OCI-LY1 (cell line): Measurements from ENCODE around the gene EEFSEC.
A peak's percentile ranks its signal among the peaks of the same experiment; 100 is the strongest.

Experiments
- H2AFZ ChIP-seq: fragments of 200-600 bp; sonication (generic), shearing (Covaris generic); 2 replicates; pipeline ENCODE4 v1.6.0; 2014; ENCODE audit warnings: antibody characterized with exemption, mild to moderate bottlenecking, low read length
- H3F3A ChIP-seq: fragments of 200-600 bp; sonication (generic), shearing (Covaris generic); 2 replicates; pipeline ENCODE4 v1.6.0; 2014; ENCODE audit warnings: mild to moderate bottlenecking, antibody characterized with exemption, low read length, moderate library complexity; ENCODE audit not compliant: insufficient read depth
- H3K27ac ChIP-seq: fragments of 200-600 bp; sonication (generic); 2 replicates; pipeline ENCODE4 v1.5.1; 2014; ENCODE audit warnings: low read length, mixed run types, mild to moderate bottlenecking, low read depth; ENCODE audit not compliant: poor library complexity, severe bottlenecking
- H3K27me3 ChIP-seq: fragments of 200-600 bp; sonication (generic); 2 replicates; pipeline ENCODE4 v1.6.0; 2014; ENCODE audit warnings: antibody characterized with exemption, mild to moderate bottlenecking, low read length, moderate library complexity; ENCODE audit not compliant: insufficient read depth
- H3K36me3 ChIP-seq: fragments of 200-600 bp; sonication (generic); 2 replicates; pipeline ENCODE4 v1.6.1; 2014; ENCODE audit warnings: mild to moderate bottlenecking, antibody characterized with exemption, low read length, moderate library complexity, mixed read lengths; ENCODE audit not compliant: insufficient read depth
- H3K4me1 ChIP-seq: fragments of 200-600 bp; sonication (generic); 2 replicates; pipeline ENCODE4 v1.5.1; 2014; ENCODE audit warnings: mild to moderate bottlenecking, low read length, moderate library complexity; ENCODE audit not compliant: insufficient read depth, severe bottlenecking
- H3K4me2 ChIP-seq: fragments of 200-600 bp; sonication (generic), shearing (Covaris generic); 2 replicates; pipeline ENCODE4 v1.6.1; 2014; ENCODE audit warnings: low read length
- H3K4me3 ChIP-seq: fragments of 200-600 bp; sonication (generic); 2 replicates; pipeline ENCODE4 v1.5.1; 2014; ENCODE audit warnings: low read length, low read depth, mild to moderate bottlenecking, mixed read lengths; ENCODE audit not compliant: poor library complexity, severe bottlenecking
- H3K79me2 ChIP-seq: fragments of 200-600 bp; shearing (Covaris generic); 2 replicates; pipeline ENCODE4 v1.6.1; 2016; ENCODE audit warnings: mixed run types, low read length, mixed read lengths; ENCODE audit not compliant: insufficient read depth
- H3K9ac ChIP-seq: fragments of 200-600 bp; sonication (generic), shearing (Covaris generic); 2 replicates; pipeline ENCODE4 v1.6.1; 2014; ENCODE audit warnings: mild to moderate bottlenecking, low read length, mixed read lengths
- H3K9me2 ChIP-seq: fragments of 200-600 bp; sonication (generic), shearing (Covaris generic); 2 replicates; pipeline ENCODE4 v1.6.1; 2014; ENCODE audit warnings: low read depth, mild to moderate bottlenecking, low read length, mixed read lengths
- H3K9me3 ChIP-seq: fragments of 200-600 bp; shearing (Covaris generic); 2 replicates; pipeline ENCODE4 v1.6.1; 2014; ENCODE audit warnings: low read length, mixed read lengths
- H4K20me1 ChIP-seq: fragments of 200-600 bp; sonication (generic), shearing (Covaris generic); 2 replicates; pipeline ENCODE4 v1.6.0; 2016; ENCODE audit warnings: mild to moderate bottlenecking, low read length; ENCODE audit not compliant: insufficient read depth
- CTCF ChIP-seq: fragments of 200-600 bp; sonication (generic), shearing (Covaris generic); IDR thresholded peaks from 2 replicates; pipeline ENCODE4 v1.5.1; 2017; ENCODE audit warnings: mild to moderate bottlenecking, antibody characterized with exemption, low read length, moderate library complexity, mixed read lengths
- EZH2 ChIP-seq: fragments of 200-600 bp; sonication (generic), shearing (Covaris generic); IDR thresholded peaks from 2 replicates; pipeline ENCODE4 v1.8.0; 2017; ENCODE audit warnings: borderline replicate concordance, mixed run types, mild to moderate bottlenecking, antibody characterized with exemption, low read length, moderate library complexity, mixed read lengths

The EEFSEC gene

GRCh38 chr3:128128251-128128650 lies 25.0 kb upstream of the EEFSEC start:
- H3F3A ChIP-seq: no peaks in the 10 kb centered on the region
- H3K27me3 ChIP-seq: no peaks in the 10 kb centered on the region
- H4K20me1 ChIP-seq: no peaks in the 10 kb centered on the region
- TF ChIP-seq EZH2 (no peak), CTCF (no peak)
- no peaks in the 10 kb centered on the region for H3K9me2 ChIP-seq
- H3K36me3 ChIP-seq: no peaks in the 10 kb centered on the region
- H3K4me3 ChIP-seq: no peak overlapping the region
- no peak overlapping the region for H3K9ac ChIP-seq
- peaks cover 3% of the 10 kb centered on the region for H3K79me2 ChIP-seq
- no peak overlapping the region for H3K27ac ChIP-seq
- no peak overlapping the region for H3K4me2 ChIP-seq
- H3K4me1 ChIP-seq: peaks cover 6% of the 10 kb centered on the region
- no peak overlapping the region for H2AFZ ChIP-seq
- H3K9me3 ChIP-seq: no peaks in the 10 kb centered on the region

GRCh38 chr3:128131897-128132646 lies 21.2 kb upstream of the EEFSEC start:
- H3K79me2 ChIP-seq: no peaks in the 10 kb centered on the region
- no peaks in the 10 kb centered on the region for H4K20me1 ChIP-seq
- TF ChIP-seq CTCF (no peak), EZH2 (no peak)
- H3K4me1 ChIP-seq: no peaks in the 10 kb centered on the region
- H3K9me3 ChIP-seq: no peaks in the 10 kb centered on the region
- H3K9ac ChIP-seq: no peak overlapping the region
- H3K4me2 ChIP-seq: no peak overlapping the region
- no peaks in the 10 kb centered on the region for H3F3A ChIP-seq
- H2AFZ ChIP-seq: no peak overlapping the region
- H3K36me3 ChIP-seq: no peaks in the 10 kb centered on the region
- no peaks in the 10 kb centered on the region for H3K9me2 ChIP-seq
- H3K27ac ChIP-seq: no peak overlapping the region
- H3K27me3 ChIP-seq: no peaks in the 10 kb centered on the region
- no peak overlapping the region for H3K4me3 ChIP-seq

DNA sequence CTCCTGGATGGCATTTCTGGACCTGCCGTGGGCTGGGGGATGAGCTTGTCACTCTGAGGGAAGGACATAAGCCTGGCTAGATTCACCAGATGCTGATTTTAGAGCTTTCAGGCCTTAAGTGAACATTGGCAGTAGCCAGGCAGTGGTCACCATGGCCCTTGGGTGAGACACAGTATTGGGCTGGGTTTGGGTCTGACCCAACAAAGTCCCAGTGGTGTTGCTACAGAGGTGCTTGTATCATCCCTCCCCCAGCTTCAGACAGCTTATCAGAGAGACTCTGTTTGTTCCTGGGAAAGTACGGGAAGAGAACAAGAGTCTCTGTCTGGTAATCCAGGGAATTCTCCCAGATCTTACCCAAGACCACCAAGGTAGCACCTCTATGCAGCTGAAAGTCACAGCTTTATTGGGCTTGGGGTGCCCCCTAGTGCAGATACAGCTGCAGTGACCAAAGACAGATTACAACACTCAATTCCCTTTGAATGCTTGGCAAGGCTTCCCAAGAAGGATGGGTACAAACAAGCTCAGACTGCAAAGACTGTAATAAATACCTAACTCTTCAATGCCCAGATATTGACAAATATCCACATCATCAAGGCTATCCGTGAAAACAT lies 19.9 kb upstream of the EEFSEC start:
- H3K27me3 ChIP-seq: no peaks in the 10 kb centered on the region
- TF ChIP-seq CTCF: peak; percentile 89
- TF ChIP-seq EZH2: no peak
- no peaks in the 10 kb centered on the region for H3F3A ChIP-seq
- H3K4me2 ChIP-seq: no peak overlapping the region
- no peak overlapping the region for H3K4me3 ChIP-seq
- no peaks in the 10 kb centered on the region for H3K9me2 ChIP-seq
- no peaks in the 10 kb centered on the region for H3K79me2 ChIP-seq
- H4K20me1 ChIP-seq: no peaks in the 10 kb centered on the region
- H2AFZ ChIP-seq: no peak overlapping the region
- H3K36me3 ChIP-seq: no peaks in the 10 kb centered on the region
- no peaks in the 10 kb centered on the region for H3K9me3 ChIP-seq
- no peaks in the 10 kb centered on the region for H3K4me1 ChIP-seq
- H3K9ac ChIP-seq: no peak overlapping the region
- no peak overlapping the region for H3K27ac ChIP-seq
